Measurements from ENCODE around the gene ANKS1B. TPM values are rescaled to one million over a fixed set of nuclear protein-coding genes. Genes with fewer than 3 reads are reported as not detected.

ANKS1B gene
- total RNA-seq, 2 donors from 2014 or later, result 45.5 to 65.9 TPM

GRCh38 chr12:99978152-99978551 lies 6.6 kb downstream of the ANKS1B start:
- Histone ChIP-seq H3K27me3 (replicated peaks; ENCODE audit: insufficient read depth) (no peaks in the 10 kb centered on the region), H3K9me3 (no peaks in the 10 kb centered on the region)
- ATAC-seq (ENCODE audit: insufficient number of reproducible peaks, low FRiP score, low read depth), result no peak

GRCh38 chr12:99977550-99977949 lies 7.2 kb downstream of the ANKS1B start:
- DNase-seq (ENCODE audit: low spot score) (no peak), ATAC-seq (ENCODE audit: insufficient number of reproducible peaks, low FRiP score, low read depth) (no peak)
- Histone ChIP-seq H3K9me3 (peaks cover 3% of the 10 kb centered on the region), H3K4me1 (ENCODE audit: control insufficient read depth in 1 of 2, low read depth in 2 of 2) (peaks cover 0 to 32% of the 10 kb centered on the region in 2 donors), H3K27me3 (replicated peaks; ENCODE audit: insufficient read depth) (no peaks in the 10 kb centered on the region), H3K4me3 (no peak overlapping the region), H3K36me3 (no peaks in the 10 kb centered on the region), H3K27ac (no peak overlapping the region)
- TF ChIP-seq CTCF (IDR thresholded peaks at IDR 0.05), result no peak

More at GRCh38 chr12:99978152-99978551, 6.6 kb downstream of the ANKS1B start:
- TF ChIP-seq CTCF (IDR thresholded peaks at IDR 0.05), result no peak
- no peak for DNase-seq (ENCODE audit: low spot score)
- no peak overlapping the region for H3K4me3 ChIP-seq
- H3K36me3 ChIP-seq, result no peaks in the 10 kb centered on the region
- H3K27ac ChIP-seq, result no peak overlapping the region
- peaks cover 0 to 38% of the 10 kb centered on the region in 2 donors for H3K4me1 ChIP-seq (ENCODE audit: control insufficient read depth in 1 of 2, low read depth in 2 of 2)

GRCh38 chr12:99976762-99977161 lies 8.0 kb downstream of the ANKS1B start:
- H3K4me1 ChIP-seq (ENCODE audit: control insufficient read depth in 1 of 2, low read depth in 2 of 2), result peaks cover 0 to 28% of the 10 kb centered on the region in 2 donors
- no peak for TF ChIP-seq CTCF (IDR thresholded peaks at IDR 0.05)
- peaks cover 3% of the 10 kb centered on the region for H3K9me3 ChIP-seq
- ATAC-seq (ENCODE audit: insufficient number of reproducible peaks, low FRiP score, low read depth) (no peak), DNase-seq (ENCODE audit: low spot score) (no peak)
- H3K27me3 ChIP-seq (replicated peaks; ENCODE audit: insufficient read depth), result no peaks in the 10 kb centered on the region
- no peak overlapping the region for H3K27ac ChIP-seq
- H3K36me3 ChIP-seq, result no peaks in the 10 kb centered on the region
- H3K4me3 ChIP-seq, result no peak overlapping the region

- ATAC-seq (ENCODE audit: insufficient number of reproducible peaks, low FRiP score, low read depth) (no peak), DNase-seq (ENCODE audit: low spot score) (no peak)
These were observed 9.4 kb downstream of the ANKS1B start for GRCh38 chr12:99975321-99975720.

GRCh38 chr12:99974146-99974545 lies 10.6 kb downstream of the ANKS1B start:
- Histone ChIP-seq H3K36me3 (no peaks in the 10 kb centered on the region), H3K27ac (no peak overlapping the region), H3K27me3 (replicated peaks; ENCODE audit: insufficient read depth) (no peaks in the 10 kb centered on the region), H3K4me3 (no peak overlapping the region), H3K9me3 (peaks cover 3% of the 10 kb centered on the region), H3K4me1 (ENCODE audit: control insufficient read depth in 1 of 2, low read depth in 2 of 2) (peaks cover 0 to 40% of the 10 kb centered on the region in 2 donors)
- TF ChIP-seq CTCF (IDR thresholded peaks at IDR 0.05), result no peak
- ATAC-seq (ENCODE audit: insufficient number of reproducible peaks, low FRiP score, low read depth) (no peak), DNase-seq (ENCODE audit: low spot score) (no peak)

More at GRCh38 chr12:99975321-99975720, 9.4 kb downstream of the ANKS1B start:
- no peaks in the 10 kb centered on the region for H3K27me3 ChIP-seq (replicated peaks; ENCODE audit: insufficient read depth)
- no peak overlapping the region for H3K4me3 ChIP-seq
- peaks cover 3% of the 10 kb centered on the region for H3K9me3 ChIP-seq
- peaks cover 0 to 37% of the 10 kb centered on the region in 2 donors for H3K4me1 ChIP-seq (ENCODE audit: control insufficient read depth in 1 of 2, low read depth in 2 of 2)
- no peak for TF ChIP-seq CTCF (IDR thresholded peaks at IDR 0.05)
- no peak overlapping the region for H3K27ac ChIP-seq
- no peaks in the 10 kb centered on the region for H3K36me3 ChIP-seq
